ENCODE measurements around the gene AKR1B1. TPM values are rescaled to one million over a fixed set of nuclear protein-coding genes. Genes with fewer than 3 reads are reported as not detected.

AKR1B1 gene
- total and polyA plus RNA-seq, 2 experiments from 2014 or later: 61.0 to 164 TPM

DNA sequence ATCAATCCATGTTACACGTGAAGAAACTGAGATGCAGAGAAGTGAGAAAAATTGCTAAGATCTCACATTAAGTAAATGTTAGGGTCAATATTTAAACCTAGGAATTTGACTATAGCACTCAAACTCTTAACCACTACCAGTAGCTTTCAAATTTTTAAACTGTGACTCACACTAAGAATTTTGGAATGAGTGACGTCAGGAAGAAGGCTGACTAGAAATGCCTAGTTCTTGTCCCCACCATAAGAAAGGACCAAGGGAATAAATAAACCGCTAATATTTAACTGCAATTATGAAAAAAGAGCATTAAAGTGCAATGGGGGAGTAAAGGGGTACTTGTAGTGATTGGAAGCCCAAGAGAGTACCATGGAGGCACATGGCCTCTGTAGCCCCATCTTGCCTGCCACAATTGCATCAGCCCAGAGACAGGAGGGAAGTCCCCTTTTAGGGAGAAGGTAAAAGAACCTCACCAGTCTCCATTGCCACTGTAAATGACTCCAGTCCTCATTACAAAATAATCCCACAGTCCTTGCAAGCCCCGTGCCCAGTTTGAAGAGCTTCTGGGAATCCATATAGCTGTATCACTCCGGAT, 3.5 kb upstream of the AKR1B1 start:
- H2AFZ ChIP-seq: 0 out of 2 replicates have a peak overlapping the region, but pooled peaks have one; percentile 19
- peaks cover 9% of the 10 kb centered on the region for H3K79me2 ChIP-seq (ENCODE audit: insufficient read depth)

DNA sequence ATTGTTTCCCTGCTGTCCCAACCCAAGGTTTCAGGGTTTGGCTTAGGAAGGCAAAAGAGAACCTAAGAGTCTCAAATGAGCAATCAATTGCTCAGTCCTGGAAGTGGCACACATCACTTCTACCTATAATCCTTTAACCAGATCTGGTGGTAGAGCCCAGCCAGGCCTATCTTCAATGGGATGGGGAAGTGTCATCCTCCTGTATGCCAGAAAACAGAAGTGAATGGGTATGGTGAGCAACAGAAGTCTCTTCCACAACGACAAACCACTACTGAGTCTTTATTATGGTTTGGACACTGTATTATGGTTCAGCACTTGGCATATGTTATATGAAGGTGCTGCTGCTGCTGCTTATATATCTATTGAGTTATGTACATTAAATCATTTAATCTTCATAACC, 3.0 kb upstream of the AKR1B1 start:
- peaks cover 3% of the 10 kb centered on the region for H3K9me3 ChIP-seq (ENCODE audit: low read depth)
- DNase-seq: peak; percentile 19
- H4K20me1 ChIP-seq (ENCODE audit: insufficient read depth): no peaks in the 10 kb centered on the region
- H3K27me3 ChIP-seq (replicated peaks; ENCODE audit: insufficient read depth): no peaks in the 10 kb centered on the region
- no peaks in the 10 kb centered on the region for H3K9me2 ChIP-seq (ENCODE audit: insufficient read depth)
- H3K4me3 ChIP-seq: 0 out of 2 replicates have a peak overlapping the region, but pooled peaks have one; percentile 32
- H3K36me3 ChIP-seq (ENCODE audit: low read depth): no peaks in the 10 kb centered on the region
- no peak overlapping the region for H2AFZ ChIP-seq
- peak overlapping the region; percentile 63 for H3K27ac ChIP-seq
- peak overlapping the region; percentile 26 for H3K4me2 ChIP-seq (ENCODE audit: unreplicated experiment)
- H3K9ac ChIP-seq: no peak overlapping the region
- H3K79me2 ChIP-seq (ENCODE audit: insufficient read depth): peaks cover 14% of the 10 kb centered on the region
- TF ChIP-seq EZH2 (IDR thresholded peaks at IDR 0.05; ENCODE audit: insufficient read depth, poor library complexity, severe bottlenecking) (no peak), EZH2phosphoT487 (IDR thresholded peaks at IDR 0.05; ENCODE audit: insufficient read depth, low read depth) (no peak)
- H3K4me1 ChIP-seq (ENCODE audit: insufficient read depth): peaks cover 32% of the 10 kb centered on the region
- 50 to 55% methylated on average over 1 of the region's 1 CpG for WGBS, 2 experiments (ENCODE audit: low coverage in 1 of 2, low lambda C conversion rate in 2 of 2, missing lambda C conversion rate in 2 of 2)
- in situ Hi-C loops (cut with MboI): no loop called here
- H3F3A ChIP-seq (ENCODE audit: insufficient read depth): peaks cover 20% of the 10 kb centered on the region

More for the DNA sequence above, 3.5 kb upstream of the AKR1B1 start:
- Histone ChIP-seq H3F3A (ENCODE audit: insufficient read depth) (peaks cover 20% of the 10 kb centered on the region), H4K20me1 (ENCODE audit: insufficient read depth) (no peaks in the 10 kb centered on the region), H3K27me3 (replicated peaks; ENCODE audit: insufficient read depth) (no peaks in the 10 kb centered on the region), H3K36me3 (ENCODE audit: low read depth) (no peaks in the 10 kb centered on the region), H3K9me3 (ENCODE audit: low read depth) (peaks cover 3% of the 10 kb centered on the region), H3K9me2 (ENCODE audit: insufficient read depth) (no peaks in the 10 kb centered on the region), H3K4me2 (ENCODE audit: unreplicated experiment) (peak overlapping the region; percentile 26), H3K4me1 (ENCODE audit: insufficient read depth) (peaks cover 30% of the 10 kb centered on the region), H3K9ac (no peak overlapping the region), H3K27ac (peak overlapping the region; percentile 63), H3K4me3 (0 out of 2 replicates have a peak overlapping the region, but pooled peaks have one; percentile 32)
- in situ Hi-C loops (cut with MboI): no loop called here
- DNase-seq: peak; percentile 84
- WGBS, 2 experiments (ENCODE audit: low coverage in 1 of 2, low lambda C conversion rate in 2 of 2, missing lambda C conversion rate in 2 of 2): 57 to 63% methylated on average over 5 of the region's 5 CpGs
- TF ChIP-seq EZH2phosphoT487 (IDR thresholded peaks at IDR 0.05; ENCODE audit: insufficient read depth, low read depth) (no peak), EZH2 (IDR thresholded peaks at IDR 0.05; ENCODE audit: insufficient read depth, poor library complexity, severe bottlenecking) (no peak)

DNA sequence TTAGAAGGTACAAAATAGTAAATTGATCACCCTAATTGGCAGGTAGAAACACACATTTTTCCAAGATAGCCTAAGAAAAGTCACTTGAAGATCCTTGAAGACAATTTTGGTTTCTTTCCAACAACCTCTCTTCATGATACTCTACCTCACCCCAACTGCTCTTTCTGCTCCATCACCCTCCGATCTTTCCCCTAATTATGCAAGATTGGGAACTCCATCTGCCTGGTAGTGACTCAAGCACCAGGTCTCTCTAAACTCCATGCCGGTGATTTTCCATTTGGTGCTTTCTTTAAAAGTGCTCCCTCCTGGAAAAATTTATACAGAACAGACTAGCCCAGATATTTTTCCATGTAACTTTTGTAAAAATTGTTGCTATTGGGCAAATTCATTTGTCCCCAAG, 1.1 kb upstream of the AKR1B1 start:
- WGBS, 2 experiments (ENCODE audit: low coverage in 1 of 2, low lambda C conversion rate in 2 of 2, missing lambda C conversion rate in 2 of 2): 31 to 40% methylated on average over 2 of the region's 2 CpGs
- peak overlapping the region; percentile 93 for H3K4me2 ChIP-seq (ENCODE audit: unreplicated experiment)
- DNase-seq: peak; percentile 32

DNA sequence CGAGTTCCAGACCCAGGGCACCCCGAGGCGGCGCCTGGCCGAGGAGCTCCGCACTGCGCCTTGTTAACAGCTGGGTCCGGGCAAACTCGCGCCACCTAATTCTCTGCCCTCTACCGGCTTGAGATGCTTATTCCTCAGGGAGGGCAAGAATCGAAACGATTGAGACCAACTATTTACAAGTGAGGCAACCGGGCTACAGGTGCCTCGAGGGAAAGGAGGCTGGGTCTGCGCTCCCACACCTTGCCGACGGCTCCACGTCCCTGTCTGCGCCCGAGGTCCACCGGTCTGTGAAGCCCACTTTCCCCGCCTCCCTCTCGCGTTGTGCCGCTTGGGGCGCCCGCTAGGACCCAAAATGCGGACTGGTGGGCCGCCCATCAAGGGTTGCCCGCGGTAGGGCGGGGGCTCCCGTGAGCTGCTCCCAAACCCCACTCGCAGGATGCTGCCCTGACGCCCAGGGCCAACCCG, 527 bp downstream of the AKR1B1 start:
- H3F3A ChIP-seq (ENCODE audit: insufficient read depth): peaks cover 20% of the 10 kb centered on the region
- 1% methylated on average over 34 to 35 of the region's 37 CpGs for WGBS, 2 experiments (ENCODE audit: low coverage in 1 of 2, low lambda C conversion rate in 2 of 2, missing lambda C conversion rate in 2 of 2)
- peak overlapping the region; percentile 84 for H3K9ac ChIP-seq
- H4K20me1 ChIP-seq (ENCODE audit: insufficient read depth): no peaks in the 10 kb centered on the region
- TF ChIP-seq EZH2 (IDR thresholded peaks at IDR 0.05; ENCODE audit: insufficient read depth, poor library complexity, severe bottlenecking) (no peak), EZH2phosphoT487 (IDR thresholded peaks at IDR 0.05; ENCODE audit: insufficient read depth, low read depth) (no peak)
- H3K27me3 ChIP-seq (replicated peaks; ENCODE audit: insufficient read depth): no peaks in the 10 kb centered on the region
- H3K36me3 ChIP-seq (ENCODE audit: low read depth): no peaks in the 10 kb centered on the region
- no peaks in the 10 kb centered on the region for H3K9me2 ChIP-seq (ENCODE audit: insufficient read depth)
- in situ Hi-C loops (cut with MboI): no loop called here
- H3K27ac ChIP-seq: peak overlapping the region; percentile 63
- peaks cover 32% of the 10 kb centered on the region for H3K4me1 ChIP-seq (ENCODE audit: insufficient read depth)
- peaks cover 38% of the 10 kb centered on the region for H3K79me2 ChIP-seq (ENCODE audit: insufficient read depth)
- H3K4me3 ChIP-seq: peak overlapping the region; percentile 87
- H3K4me2 ChIP-seq (ENCODE audit: unreplicated experiment): peak overlapping the region; percentile 93
- peak; percentile 78 for DNase-seq
- peak overlapping the region; percentile 87 for H2AFZ ChIP-seq
- no peaks in the 10 kb centered on the region for H3K9me3 ChIP-seq (ENCODE audit: low read depth)

More for the DNA sequence above, 1.1 kb upstream of the AKR1B1 start:
- peaks cover 27% of the 10 kb centered on the region for H3K79me2 ChIP-seq (ENCODE audit: insufficient read depth)
- in situ Hi-C loops (cut with MboI): no loop called here
- H3K27ac ChIP-seq: no peak overlapping the region
- H3K4me1 ChIP-seq (ENCODE audit: insufficient read depth): peaks cover 32% of the 10 kb centered on the region
- no peaks in the 10 kb centered on the region for H4K20me1 ChIP-seq (ENCODE audit: insufficient read depth)
- H2AFZ ChIP-seq: peak overlapping the region; percentile 87; the same call in 1 of the 2 replicates
- no peaks in the 10 kb centered on the region for H3K9me2 ChIP-seq (ENCODE audit: insufficient read depth)
- no peak overlapping the region for H3K4me3 ChIP-seq
- H3K9ac ChIP-seq: no peak overlapping the region
- peaks cover 20% of the 10 kb centered on the region for H3F3A ChIP-seq (ENCODE audit: insufficient read depth)
- no peaks in the 10 kb centered on the region for H3K36me3 ChIP-seq (ENCODE audit: low read depth)
- H3K9me3 ChIP-seq (ENCODE audit: low read depth): no peaks in the 10 kb centered on the region
- TF ChIP-seq EZH2phosphoT487 (IDR thresholded peaks at IDR 0.05; ENCODE audit: insufficient read depth, low read depth) (no peak), EZH2 (IDR thresholded peaks at IDR 0.05; ENCODE audit: insufficient read depth, poor library complexity, severe bottlenecking) (no peak)
- no peaks in the 10 kb centered on the region for H3K27me3 ChIP-seq (replicated peaks; ENCODE audit: insufficient read depth)

Measured in GM23248 (cell line).